Activated effector memory CD4-positive, alpha-beta T cell treated with anti-CD3 and anti-CD28 coated beads, Interleukin-2, amount 50 U/mL, for 16 hours (primary cell): ENCODE measurements around the gene PAPPA.

Source experiments
- DNase-seq: peaks from one replicate; pipeline ENCODE4 v3.0.0-alpha.2; 2020

PAPPA gene

DNA sequence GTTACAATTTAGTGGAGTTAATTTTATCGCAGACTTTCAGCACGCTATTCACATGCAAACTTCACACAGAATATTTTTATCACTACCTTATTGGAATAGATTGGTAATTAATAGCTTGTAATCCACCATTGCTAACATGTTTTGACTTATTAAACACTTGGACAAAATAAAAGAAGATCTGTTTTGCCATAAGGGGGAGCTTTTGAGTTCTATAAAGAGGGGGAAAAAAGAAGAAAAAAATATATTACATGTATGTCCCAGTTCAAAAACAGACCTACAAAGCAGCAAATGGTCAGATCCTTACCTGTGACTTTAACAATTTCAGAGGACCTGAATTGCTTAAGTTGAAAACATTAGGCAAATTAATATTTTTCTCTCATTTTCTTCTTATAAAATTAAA, 1.2 kb upstream of the PAPPA start:
- no peak for DNase-seq

DNA sequence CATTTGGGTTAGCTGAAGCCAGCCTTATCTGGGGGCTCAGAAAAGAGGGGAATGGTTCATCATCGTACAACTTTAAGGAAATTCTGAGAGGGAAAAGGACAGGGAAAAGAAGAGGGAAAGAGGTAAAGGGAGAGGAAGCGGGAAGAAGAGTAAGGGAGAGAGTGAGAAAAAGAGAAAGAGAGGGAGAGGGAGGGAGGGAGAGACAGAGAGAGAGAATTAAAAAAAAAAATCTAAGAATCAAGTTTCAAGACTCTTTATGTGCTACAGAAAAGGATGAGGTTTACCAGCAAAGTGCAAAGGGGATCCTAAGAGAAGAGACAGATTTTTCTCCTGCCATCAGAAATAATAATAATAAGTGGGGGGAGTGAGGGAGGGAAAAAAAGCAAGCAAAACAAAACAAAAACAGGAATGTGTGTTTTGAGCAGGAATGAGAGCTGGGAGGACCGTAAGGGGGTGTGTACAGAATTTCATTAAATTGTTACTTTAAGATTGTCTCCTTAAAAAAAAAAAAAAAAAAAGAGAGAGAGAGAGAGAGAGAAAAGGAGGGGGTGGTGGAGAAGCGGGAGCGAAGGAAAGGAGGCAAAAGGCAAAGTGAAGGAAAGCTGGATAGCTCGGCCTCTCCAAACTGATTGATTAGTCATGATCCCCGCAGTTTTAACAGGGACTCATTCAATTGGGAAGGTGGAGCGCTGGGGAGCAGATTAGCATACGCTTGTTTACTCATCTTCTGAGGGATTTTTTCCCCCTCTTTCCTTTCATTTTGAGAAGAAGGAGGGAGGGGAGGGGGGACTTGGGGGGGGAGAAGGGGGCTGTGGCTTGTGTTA, 438 bp upstream of the PAPPA start:
- no peak for DNase-seq

DNA sequence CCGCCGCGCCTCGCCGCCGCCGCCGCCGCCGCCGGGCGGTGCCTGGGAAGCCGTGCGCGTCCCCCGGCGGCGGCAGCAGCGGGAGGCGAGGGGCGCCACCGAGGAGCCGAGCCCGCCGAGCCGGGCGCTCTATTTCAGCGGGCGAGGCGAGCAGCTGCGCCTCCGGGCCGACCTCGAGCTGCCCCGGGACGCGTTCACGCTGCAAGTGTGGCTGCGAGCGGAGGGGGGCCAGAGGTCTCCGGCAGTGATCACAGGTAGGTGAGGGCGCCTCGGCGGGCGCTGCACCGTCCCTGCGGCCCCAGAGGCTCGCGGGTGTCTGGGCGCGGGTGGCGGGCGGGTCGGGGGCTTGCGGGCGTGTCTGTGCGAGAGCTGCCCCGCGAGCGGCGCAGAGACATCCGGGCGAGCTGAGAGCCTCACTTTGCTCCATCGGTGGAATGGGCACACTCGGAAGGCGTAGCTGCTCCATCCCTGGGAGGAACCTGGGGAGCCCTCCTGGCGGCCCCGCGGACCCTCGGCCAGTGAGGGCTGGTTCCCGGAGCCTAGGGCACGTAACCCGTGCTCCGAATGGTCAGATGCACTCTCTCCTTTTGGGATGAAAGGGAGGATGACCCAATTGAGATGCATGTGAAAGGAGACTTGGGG, 864 bp downstream of the PAPPA start:
- no peak for DNase-seq

DNA sequence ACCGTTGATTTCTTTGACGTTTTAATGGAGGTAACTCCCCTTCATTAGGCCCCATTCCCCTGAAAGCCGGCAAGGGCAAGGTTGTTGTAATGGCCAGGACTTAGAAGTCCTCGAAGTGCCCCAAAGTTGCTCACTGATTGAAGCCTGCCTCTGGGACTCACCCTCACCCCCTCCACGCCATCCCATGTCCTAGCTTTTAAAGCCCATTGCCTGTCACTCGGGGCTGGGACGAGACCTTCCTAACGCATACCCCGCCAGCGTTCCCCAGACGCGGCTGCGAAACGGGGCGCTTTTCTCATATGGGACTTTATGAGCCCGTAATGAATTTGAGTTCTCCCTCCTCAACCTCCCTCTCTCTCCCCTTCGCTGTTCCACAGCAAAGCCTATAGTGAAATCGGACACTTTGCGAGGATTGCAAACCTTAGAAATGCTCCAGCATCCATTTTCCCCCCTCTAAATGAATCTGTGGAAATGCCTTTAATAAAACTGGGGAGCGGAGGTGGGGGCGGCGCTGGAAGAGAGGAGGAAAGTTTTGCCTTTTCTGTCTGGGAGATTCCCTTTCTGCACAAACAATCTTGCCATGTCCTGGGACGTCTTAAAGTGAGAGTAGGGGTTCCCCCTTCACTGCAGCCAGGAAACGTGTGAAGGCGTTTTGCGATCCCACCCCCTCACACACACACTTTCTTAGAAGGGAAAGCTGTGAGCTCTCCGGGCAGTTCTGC, 1.5 kb downstream of the PAPPA start:
- no peak for DNase-seq

DNA sequence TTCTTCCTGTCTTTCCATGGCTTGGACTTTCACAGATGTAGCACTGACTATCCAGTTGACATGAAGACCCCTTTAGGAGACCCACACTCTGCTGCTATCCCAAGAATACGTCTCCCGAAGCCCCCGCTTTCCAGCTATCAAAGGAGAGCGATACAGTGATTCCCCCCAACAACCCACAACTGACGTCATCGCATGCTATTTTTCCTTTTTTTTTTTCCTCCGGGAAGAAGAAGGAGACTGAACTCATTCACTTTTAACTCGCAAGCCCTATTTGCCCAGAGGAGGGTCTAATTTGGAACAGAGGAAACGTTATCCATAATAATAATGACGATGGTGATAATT, 2.1 kb downstream of the PAPPA start:
- DNase-seq: no peak

DNA sequence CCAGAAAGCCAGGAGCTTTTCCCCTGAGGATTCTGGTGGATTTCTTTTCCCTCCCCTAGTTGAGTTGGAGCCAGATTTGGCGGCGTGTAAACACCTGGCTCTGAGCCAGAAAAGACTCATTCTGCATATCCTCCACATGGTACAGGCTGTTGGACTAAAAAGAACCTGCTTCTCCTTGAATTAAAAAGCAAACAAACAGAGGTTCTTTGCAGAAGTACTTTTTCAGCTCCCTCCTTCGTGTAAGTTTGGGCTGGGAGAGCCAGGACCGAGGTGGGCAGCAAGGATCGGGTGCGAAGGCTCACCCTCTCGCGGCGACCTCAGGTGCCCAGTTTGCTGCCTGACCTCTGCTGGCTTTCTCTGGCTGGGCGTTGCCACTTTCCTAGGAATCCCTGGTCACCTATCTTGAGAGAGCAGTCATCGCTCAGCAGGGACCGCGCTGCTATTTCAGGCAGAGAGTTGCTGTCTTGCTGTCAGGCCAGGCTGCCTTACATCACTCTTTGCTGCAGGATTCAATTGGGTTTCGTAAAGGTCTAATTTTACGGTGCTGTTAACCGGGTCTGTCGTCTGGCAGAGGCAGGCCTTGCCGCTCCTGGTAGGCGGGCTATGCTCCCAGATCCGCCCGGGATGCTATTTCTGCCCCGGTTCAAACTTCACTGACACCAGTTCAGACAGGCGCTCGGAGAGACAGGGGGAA, 3.2 kb downstream of the PAPPA start:
- no peak for DNase-seq

DNA sequence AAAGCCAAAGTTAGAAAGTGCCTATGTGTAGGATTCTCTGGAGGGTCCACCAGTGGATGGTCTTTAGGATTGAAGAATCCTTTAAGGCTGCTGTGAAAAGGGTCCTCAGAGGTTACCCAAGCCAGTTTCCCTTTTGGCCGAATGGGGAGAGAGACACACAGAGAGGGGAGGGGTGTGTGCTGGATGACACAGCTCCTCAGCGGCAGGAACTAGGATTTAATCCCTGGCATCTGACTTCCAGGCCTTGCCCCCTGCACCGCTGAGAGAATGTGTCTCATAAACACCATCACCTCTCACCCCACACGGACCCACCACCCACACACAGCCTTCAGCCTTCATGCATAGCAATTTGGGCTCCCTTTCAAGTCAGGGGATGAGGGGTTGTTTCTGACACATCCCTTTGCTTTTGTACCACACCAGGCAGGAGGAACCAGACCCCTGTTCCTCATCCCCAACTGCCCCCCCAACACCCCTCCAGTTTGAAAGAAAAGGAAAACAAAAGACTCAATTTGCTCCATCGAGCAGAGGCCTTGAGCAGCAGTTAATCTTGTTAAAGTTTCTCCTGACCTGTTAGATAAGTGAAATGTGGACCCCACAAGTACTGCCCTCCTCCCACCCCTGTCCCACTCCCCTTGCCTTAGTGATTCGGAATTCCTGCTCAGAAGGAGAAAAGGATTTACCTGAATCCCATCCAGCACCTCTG, 4.0 kb downstream of the PAPPA start:
- no peak for DNase-seq

DNA sequence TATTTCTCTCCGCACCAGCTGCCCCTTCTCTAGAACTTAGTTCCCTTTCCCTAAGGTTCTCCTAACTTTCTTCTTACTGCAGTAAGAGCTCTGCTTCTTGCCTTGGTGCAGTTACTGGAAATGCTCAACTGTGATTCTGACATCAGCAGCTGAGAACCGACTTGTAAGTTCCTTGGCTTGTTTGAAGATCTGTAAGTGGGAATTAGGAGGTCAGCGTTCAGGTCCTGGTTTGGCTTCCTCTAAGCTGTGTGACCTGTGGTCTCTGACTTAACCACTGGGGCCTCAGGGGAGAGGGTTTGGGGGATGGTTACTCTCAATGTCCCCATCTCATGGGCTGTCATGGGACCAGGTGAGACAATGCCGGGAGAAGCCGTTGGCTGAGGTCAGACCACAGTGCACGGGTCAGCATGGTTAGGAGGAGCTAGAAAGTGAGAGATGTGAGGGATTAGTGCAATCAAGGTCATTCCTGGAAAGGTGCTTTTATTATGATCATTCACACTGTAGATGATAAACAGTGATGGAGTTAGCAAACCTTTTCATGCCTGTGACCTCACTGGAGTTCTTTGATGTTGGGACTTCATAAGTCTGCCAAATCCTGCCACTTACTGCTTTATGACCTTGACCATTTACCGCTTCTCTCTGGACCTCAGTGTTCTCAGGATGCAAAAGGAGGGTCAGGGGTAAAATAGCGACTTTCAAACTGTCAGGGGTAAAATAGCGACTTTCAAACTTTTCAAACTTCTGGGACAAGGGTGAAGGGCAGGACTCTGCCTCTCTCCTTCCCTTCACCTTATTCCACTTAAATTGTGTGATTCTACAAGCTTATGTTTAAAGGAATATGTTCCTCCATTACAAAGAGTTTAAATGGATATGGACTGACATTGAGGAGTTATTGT, 7.3 kb downstream of the PAPPA start:
- no peak for DNase-seq

DNA sequence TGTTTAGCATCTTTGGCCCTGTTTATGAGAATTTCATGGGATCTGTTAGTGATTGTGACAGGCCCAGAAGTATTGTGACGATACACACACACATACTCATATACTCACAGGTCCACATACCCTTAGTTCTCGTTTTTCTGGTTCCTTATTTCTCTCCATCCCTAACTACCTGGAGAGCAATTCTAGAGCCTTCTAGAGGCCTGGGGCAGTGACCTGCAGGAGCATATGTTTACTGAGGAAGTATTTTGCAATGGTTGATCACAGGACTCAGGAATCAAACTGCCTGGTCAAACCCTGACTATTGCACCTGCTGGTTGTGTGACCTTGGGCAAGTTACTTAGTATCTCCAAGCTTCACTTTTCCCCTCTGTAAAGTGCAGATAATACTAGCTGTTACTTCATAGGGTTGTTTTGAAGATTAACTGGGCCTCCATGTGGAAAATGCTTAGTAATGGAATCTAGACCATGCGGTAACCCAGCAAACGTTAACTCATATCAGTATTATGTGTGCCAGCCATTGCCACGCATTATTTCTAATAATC, 8.7 kb downstream of the PAPPA start:
- no peak for DNase-seq

DNA sequence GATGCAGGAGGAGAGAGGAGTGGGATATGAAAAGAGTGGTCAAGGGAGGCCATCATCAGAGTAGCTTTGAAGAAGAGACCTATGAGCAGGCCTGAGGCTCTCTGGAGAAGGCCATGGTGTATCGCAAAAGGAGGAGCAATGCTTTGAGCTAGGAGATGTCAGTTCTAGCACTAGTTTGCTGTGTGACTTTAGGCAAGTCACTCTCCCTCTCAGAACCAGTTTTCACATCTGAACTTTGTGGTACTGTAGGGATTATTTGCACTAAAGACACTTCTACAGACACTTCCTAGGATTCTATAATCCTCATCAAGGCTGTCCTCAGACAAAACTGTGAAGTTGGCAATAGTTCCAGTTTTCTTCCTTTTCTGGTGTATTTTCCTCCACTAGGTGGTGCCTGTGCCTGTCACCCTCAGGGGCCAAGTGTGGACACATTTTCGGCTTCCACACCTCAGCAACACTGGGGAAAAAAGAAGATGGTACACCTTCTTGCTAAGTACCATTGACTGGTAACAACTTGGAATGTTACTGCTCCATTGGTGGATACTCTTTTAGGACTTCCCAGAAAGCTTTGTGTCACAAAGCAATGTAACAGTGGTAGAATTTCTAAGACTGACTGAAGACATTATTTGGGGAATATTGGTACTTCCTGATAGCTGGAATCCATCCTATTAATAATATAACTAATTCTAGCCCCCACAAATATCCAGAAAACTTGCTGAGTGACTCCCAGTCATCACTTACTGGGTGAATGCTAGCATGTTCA, 9.9 kb downstream of the PAPPA start:
- DNase-seq: no peak

DNA sequence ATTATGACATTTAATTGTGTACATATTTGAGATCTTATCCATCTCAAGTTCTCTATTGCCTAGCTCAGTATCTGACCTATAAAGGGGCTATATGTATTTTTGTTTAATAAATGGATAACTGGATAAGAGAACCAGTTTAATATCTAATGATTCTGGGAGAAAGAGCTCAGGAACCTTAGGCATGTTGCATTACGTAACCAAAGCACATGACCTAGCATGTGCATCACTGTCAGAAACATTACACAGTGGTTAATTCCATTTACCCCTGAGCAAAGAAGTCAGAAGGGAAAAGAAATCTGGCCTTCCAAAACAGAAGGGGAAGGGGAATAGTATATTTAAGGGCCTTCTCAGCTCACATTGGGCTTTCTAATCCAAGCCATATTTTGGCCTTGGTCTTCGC, 12.3 kb downstream of the PAPPA start:
- DNase-seq: no peak

DNA sequence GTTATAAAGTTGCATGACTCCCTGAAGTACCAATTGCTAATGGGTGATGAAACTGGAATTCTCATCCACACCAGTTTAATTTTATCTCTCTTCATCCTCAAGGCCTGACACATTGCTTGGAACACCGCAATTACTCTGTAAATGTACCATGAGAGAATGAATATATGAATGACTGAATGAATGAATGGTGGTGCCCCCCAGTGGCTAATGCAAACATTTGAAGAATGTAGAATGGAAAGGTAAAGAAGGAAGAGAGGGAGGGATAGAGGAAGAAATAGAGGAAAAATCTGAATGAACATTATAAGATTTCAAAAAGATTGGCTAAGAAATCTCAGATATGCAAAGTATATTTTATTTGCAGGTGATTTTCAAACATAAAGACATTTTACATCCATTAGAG, 13.1 kb downstream of the PAPPA start:
- no peak for DNase-seq

DNA sequence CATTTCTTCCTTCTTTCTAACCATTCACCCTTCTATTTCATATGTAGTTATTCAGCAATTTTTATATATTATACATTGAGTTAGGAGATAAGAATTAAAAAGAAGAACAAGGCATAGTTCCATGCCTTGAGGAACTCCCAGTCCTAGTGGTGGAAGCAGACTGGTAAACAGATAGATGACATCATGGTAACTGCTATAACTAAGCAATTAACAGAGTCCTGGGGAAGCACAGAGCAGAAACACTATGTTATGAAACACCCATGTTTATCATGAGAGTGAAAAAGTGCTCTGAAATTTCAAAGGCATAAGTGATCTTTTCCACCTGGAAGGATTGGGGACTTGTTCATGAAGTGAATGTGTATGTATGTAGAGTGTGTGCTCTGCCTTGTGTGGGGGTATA, 14.6 kb downstream of the PAPPA start:
- DNase-seq: no peak

DNA sequence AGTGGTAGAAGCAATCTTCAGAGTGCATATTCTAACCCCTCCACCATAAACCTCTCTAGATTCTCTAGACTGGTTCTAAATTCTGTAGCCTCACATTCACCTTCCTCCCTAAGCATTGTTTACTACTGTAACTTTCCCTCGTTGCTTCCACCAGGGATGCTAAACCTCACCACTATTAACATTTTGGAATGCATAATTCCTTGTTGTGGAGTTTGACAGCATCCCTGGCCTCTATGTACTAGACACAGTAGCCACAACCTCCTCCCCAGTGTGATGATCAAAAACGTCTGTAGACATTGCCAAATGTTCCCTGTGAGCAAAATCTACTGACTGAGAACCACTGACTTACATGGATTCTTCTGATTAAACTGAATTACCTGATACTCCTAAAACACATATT, 18.6 kb downstream of the PAPPA start:
- DNase-seq: no peak

DNA sequence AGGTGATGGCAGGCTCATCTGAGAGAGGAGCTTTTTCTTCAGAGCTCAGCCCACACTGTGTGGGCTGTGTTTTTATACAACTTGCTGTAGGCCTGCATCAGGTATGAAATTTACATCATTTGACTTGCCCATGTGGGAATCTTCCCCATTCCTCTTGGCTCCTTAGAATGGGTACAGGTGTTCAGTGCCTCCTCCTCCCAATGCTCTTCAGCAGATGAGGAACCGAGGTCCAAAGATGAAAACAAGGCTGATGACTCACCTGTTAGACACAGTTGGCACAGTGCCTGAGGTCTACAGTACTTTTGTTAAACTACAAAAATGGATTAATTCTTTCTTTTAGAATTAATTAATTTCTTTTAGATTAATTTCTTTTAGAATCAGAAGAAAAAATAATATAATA, 20.8 kb downstream of the PAPPA start:
- no peak for DNase-seq

DNA sequence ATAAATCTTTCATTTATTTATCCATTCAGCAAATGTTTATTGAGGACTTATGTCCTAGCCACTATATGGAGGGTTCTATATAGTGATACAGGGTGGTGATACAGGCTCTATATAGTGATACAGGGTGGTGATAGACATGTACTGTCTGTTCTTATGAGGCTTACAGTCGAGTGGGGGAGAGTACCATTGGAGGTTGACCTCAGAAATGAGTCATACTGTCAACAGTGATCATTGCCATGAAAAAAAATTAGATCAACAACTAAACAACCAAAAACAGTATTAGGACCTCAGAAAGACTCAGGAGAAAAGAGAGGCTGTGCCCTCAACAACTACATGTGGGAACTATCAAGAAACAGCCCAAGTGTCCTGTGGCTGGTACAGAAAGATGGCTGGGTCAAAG, 22.0 kb downstream of the PAPPA start:
- DNase-seq: no peak

DNA sequence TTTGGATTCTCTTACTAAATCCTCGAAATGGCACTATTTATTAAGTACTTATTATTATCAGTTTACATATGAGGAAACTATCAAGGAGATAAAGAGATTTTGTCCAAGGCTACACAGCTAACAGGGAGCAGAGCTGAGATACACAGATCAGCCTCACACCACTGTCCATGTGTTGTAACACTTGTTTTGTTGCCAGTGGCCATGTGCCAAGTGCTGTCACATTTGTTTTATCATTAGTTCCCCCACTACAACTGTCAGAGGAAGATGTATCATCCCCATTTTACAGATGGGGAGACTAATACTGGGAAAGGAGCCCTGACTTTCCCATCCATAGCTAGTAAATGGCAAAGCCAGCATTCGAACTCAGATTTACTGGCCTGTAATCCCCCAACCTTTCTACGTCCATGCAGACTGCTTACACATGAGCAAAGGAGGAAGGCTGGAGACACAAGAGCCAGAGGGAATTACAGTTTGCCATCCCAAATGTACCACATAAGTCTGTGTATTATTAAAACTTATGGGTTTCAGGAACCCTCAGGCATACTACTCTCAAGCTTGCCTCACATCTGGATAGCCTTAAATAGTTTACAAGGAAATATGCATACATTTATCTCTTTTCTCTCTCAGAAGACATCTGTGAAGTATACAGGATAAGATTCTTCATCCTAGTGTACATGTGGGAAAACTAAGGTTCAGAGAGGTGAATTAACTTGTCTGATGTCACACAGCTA, 25.1 kb downstream of the PAPPA start:
- DNase-seq: no peak

DNA sequence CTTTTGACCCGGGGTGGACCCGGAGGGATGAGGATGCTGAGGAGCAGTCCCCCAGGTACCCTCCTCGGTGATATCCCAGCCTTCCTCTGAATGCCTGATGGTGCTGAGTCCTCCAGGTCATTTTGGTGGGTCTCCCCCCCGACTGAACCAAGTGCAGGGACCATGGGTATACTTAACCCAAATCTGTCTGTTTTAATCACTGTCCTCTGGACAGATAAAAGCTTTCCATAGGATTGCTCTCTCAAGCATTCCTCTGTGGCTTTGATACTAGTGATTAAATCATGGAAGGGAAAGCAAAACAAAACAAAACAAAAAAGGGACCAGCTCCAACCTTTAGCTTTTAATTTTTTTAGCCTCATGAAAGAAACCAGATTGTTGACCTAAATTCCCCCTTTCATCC, 26.0 kb downstream of the PAPPA start:
- no peak for DNase-seq

DNA sequence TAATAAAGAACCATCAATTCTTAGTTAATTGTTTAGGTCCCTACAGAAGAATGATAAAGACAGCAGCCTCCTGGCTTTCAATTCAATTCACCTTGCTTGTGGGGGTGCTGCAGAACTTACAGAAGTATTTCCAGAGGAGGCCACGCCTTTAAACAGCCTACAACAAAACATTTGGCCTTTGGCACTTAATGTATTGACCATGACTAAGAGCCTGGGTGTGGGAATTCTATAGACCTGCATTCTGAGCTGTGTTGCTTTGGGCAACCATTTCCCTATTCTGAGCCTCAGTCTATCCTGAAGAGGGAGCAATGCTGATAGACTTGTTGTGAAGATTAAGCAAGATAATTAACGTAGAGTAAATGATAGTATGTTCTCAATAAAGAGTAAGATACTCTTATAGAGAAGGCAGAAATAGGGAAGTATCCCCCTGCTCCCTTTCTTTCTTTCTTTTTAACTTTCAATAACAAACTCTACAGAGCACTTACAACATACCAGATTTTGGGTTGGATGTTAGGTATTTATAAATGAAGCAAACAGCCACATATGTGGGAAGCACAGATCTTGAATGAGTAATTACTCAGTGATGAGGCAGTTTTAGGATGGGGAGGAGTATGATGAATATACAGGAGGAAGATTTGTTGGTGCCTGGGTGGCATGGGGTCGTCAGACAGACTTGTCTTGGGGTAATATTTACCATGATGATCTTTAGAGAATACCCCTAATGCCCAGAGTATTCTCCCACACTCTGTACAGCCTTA, 28.4 kb downstream of the PAPPA start:
- DNase-seq: no peak
